ENCODE data around the gene VAX1.
"Not testable (repeated sequence)": the region's sequence is repeated elsewhere in the genome, so short reads cannot be mapped to it uniquely, and the experiment has no call there.

Gene VAX1

GRCh38 chr10:117134306-117135025 is 3.6 kb downstream of the VAX1 start:
- DNase-seq (ENCODE audit: low spot score), result no peak

- no peak for DNase-seq (ENCODE audit: low spot score)
These were observed 4.1 kb downstream of the VAX1 start for GRCh38 chr10:117134056-117134305.

DNA sequence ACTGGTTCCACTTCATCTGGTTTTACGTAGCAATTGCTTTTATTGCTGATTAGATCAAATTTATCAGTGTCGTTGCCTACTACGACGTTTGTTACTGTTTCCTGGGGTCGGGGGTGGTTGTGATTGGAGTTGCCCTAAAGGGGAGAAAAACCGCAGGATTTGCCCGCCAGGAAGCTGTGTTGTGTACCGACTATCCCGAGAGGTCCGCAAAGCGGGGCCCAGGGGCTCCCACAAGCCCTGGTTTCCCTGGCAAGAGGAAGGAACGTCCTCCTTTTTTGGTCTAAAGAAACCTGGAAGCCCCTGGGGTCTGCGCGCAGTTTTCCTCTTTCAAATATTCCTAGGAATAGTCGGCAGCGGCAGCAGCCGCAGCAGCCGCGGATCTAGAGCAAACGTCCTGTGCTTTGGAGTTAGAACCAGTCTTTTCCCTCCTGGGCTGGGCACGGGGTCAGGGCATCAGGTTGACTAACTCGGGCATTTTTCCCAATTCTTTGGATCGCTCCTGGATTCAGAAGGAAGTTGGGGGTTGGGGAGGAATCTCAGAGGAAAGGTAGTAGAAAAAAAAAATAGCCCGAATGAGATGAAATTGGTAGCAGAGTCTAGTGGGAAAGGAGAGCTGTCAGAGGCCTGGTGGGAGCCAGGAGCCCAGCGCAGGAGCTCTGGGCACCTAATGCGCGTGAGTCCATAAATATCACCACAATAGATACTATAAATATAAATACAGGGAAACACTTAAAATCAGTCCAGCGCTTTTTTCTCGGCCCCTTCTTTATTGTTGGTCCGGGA is 4.6 kb downstream of the VAX1 start:
- DNase-seq (ENCODE audit: low spot score), result no peak

DNA sequence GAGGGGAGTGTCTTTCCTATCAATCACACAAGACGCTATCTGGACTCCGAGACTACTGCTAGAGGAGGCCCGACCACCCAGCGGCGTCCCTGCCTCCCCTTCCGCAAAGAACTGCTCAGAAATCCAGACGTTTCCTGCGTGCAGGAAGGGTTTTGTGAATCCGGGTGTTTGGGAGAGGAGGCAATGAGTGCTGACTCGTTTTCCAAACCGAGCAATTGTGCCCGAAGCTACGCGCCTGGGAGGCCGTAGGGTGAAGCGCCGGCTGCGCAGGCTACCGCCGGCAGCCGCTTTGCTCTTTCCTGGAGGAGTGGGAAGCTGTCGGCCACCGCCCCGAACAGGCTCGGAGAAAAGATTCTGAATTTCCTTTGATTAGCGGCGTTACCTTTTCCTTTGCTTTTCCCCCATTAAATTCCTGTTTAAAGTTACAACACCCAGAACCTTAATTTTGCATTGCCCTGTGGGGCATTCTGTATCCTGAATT is 5.3 kb downstream of the VAX1 start:
- no peak for DNase-seq (ENCODE audit: low spot score)

DNA sequence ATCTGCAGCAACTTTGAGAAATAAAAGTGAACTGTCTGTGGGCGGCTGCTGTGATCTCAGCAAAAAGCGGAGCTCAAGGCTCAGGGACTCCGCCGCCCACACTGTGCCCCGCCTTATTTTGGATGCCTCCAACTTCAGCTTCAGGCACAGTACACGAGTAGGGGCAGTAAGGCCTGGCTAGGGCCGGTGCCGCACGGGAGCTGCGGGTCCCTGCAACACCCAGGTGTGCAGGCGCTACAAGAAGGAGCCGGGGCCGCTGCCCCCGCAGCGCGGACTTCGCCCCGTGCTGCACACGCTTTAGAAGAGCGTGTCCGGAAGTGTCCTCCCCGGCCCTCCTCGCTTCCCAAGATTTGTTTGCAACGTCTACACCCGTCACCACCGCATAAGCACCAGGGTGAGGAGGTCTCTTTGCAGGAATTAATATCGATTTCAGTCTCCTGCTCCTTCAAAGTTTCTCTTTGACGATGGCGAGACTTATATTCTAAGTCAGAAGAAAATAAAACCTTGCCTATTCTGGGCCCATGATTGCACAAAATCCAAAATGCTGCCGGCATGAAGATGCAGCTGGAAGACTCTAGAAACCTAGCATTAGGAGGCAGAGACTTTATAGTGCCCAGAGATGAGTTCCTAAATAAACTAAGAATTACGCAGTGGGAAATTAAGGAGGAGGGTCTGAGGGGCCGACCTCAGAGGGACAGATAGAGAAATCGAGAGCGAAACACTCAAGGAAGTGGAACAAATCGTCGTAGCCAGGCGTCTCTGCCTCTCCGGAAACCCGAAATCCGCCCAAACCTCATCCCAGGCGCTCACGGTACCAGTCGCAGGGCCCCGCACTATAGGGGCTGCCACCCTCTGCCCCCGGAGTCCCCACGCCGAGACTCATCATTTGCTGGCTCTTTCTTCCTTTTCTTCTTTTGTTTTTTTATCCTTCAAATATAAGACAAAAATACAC is 6.4 kb downstream of the VAX1 start:
- DNase-seq (ENCODE audit: low spot score), result no peak

GRCh38 chr10:117130862-117131375 is 7.2 kb downstream of the VAX1 start:
- no peak for DNase-seq (ENCODE audit: low spot score)

GRCh38 chr10:117130346-117130745 is 7.7 kb downstream of the VAX1 start:
- no peak for DNase-seq (ENCODE audit: low spot score)

GRCh38 chr10:117126645-117127044 is 11.4 kb downstream of the VAX1 start:
- DNase-seq (ENCODE audit: low spot score), result not testable (repeated sequence)

DNA sequence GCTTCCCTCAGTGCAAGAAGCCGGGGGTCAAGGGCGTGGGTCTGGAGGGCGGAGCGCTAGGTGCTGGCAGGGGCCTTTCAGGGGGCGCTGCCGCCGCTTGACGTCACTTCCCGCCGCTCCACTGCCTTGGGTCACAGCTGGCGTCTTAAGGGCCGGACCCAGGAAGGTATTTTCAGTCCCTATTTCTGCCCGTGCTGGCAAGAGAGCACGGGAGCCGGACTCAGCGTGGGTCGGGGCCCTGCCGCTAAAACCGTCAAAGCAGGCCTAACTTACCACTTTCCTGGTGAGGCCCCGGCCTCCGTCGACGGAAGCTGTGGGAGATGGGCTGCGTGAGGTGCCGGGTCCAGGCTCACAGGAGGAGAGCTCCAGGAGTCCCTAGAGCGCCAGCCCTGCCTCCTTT is 12.0 kb downstream of the VAX1 start:
- DNase-seq (ENCODE audit: low spot score), result no peak

GRCh38 chr10:117112220-117112619 is 25.9 kb downstream of the VAX1 start:
- DNase-seq (ENCODE audit: low spot score), result peak; percentile 62

- DNase-seq (ENCODE audit: low spot score), result no peak
These were observed 30.8 kb downstream of the VAX1 start for GRCh38 chr10:117107238-117107637.

- DNase-seq (ENCODE audit: low spot score), result peak; percentile 41
These were observed 41.4 kb downstream of the VAX1 start for GRCh38 chr10:117096599-117097201.

- DNase-seq (ENCODE audit: low spot score), result peak; percentile 97
These were observed 43.2 kb downstream of the VAX1 start for GRCh38 chr10:117094856-117095255.

GRCh38 chr10:117092386-117092785 is 45.7 kb downstream of the VAX1 start:
- DNase-seq (ENCODE audit: low spot score), result no peak

- no peak for DNase-seq (ENCODE audit: low spot score)
These were observed 47.2 kb downstream of the VAX1 start for GRCh38 chr10:117090834-117091233.

DNA sequence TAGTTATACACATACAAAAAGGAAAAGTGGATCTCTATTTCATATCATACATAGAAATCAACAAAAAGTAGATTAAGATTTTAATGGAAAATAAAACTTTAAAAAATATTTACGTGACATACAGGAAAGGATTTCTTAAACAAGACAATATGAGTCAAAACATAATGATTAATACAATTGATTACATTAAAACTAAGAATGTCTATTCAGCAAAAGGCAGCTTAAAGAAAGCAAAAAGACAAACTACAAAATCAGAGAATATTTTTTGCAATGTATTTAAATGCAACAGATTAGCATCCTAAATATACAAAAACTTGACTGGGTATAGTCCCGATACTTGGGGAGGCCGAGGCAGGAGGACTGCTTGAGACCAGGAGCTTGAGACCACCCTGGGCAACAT is 50.5 kb downstream of the VAX1 start:
- DNase-seq (ENCODE audit: low spot score), result no peak

DNA sequence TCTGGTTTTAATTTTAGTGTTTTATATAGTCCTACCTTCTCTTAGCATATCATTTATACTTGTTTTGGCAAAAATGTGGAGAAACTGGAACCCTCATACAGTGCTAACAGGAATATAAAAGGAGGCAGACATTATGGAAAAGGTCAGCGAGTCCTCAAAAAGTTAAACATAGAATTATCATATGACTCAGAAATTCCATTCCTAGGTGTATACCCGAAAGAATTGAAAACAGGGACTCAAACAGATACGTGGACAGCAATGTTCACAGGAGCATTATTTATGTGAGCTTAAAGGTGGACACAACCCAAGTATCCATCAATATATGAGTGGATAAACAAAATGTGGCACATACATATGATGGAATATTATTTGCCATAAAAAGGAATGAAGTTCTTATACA is 51.5 kb downstream of the VAX1 start:
- DNase-seq (ENCODE audit: low spot score), result no peak

- not testable (repeated sequence) for DNase-seq (ENCODE audit: low spot score)
These were observed 53.4 kb downstream of the VAX1 start for GRCh38 chr10:117084421-117085246.

Measured in pons (tissue), 1 donor.